ENCODE measurements around the gene KCNG2. TPM values are rescaled to one million over a fixed set of nuclear protein-coding genes. Genes with fewer than 3 reads are reported as not detected.

KCNG2 gene
- total and polyA plus RNA-seq, 9 of the 15 experiments (the other 6 are each of a cell fraction or from before 2014, with no cell fraction given) = not detected

- CTCF ChIA-PET (ENCODE audit: low intra/inter-chr PET ratio) = no interaction called here
- H3K9me1 ChIP-seq (ENCODE audit: control insufficient read depth, insufficient read depth, low read length) = no peaks in the 10 kb centered on the region
- no peak for DNase-seq (ENCODE audit: extremely low read depth in 1 of 4, low spot score in 3 of 4)
- H3K27ac ChIP-seq (ENCODE audit: extremely low read depth, low read depth, low read length) = no peak overlapping the region
- no peak overlapping the region for H3K4me2 ChIP-seq (ENCODE audit: insufficient read depth, low read length)
- peaks cover 0 to 5% of the 10 kb centered on the region in 2 experiments; a peak in 2 of 5 replicates for H3K4me1 ChIP-seq (replicated peaks in 1 of 2; ENCODE audit: control insufficient read depth in 2 of 2, insufficient read depth in 2 of 2, low read length in 2 of 2)
- POLR2A ChIA-PET = no interaction called here
- no peaks in the 10 kb centered on the region for H3K9me3 ChIP-seq (replicated peaks; ENCODE audit: control insufficient read depth, insufficient read depth, low read depth, low read length)
- no TSS peak for BruUV-seq (replicated peaks)
- no peaks in the 10 kb centered on the region for H3K79me2 ChIP-seq (ENCODE audit: control insufficient read depth, insufficient read depth, low read length)
- 9% methylated on average over 22 of the region's 43 CpGs for WGBS (ENCODE audit: insufficient coverage, low coverage, missing lambda C conversion rate)
- no peak for ATAC-seq
- no peaks in the 10 kb centered on the region for H4K20me1 ChIP-seq (replicated peaks; ENCODE audit: control insufficient read depth, insufficient read depth, low read length)
- H3K36me3 ChIP-seq (ENCODE audit: control insufficient read depth, insufficient read depth, low read length) = no peaks in the 10 kb centered on the region
- in situ Hi-C loops (cut with MboI) = no loop called here
- H2AFZ ChIP-seq (ENCODE audit: low read depth, low read length) = no peak overlapping the region
- H3K27me3 ChIP-seq (ENCODE audit: control insufficient read depth in 2 of 2, insufficient read depth in 2 of 2, low read length in 2 of 2) = peaks cover 20 to 86% of the 10 kb centered on the region in 2 experiments
- intact Hi-C loops (cut with micrococcal nuclease) = no loop called here
- no peak overlapping the region for H3K4me3 ChIP-seq
- no peak for FAIRE-seq
- no peak overlapping the region for H3K9ac ChIP-seq (ENCODE audit: insufficient read depth in 1 of 2, low read depth in 2 of 2, low read length in 2 of 2)
- no peak for TF ChIP-seq PRPF4 (IDR thresholded peaks at IDR 0.05; ENCODE audit: insufficient read depth, low read depth, low read length, poor library complexity, severe bottlenecking)
- no peak for TF ChIP-seq PHF8 (IDR thresholded peaks at IDR 0.05; ENCODE audit: borderline replicate concordance, low read length)
- TF ChIP-seq MAFK (IDR thresholded peaks at IDR 0.05; ENCODE audit: low read length) = no peak
- TF ChIP-seq CBFA2T2 (conservative IDR thresholded peaks at IDR 0.05) = no peak
- TF ChIP-seq SIN3B (IDR thresholded peaks at IDR 0.05; ENCODE audit: low read depth) = no peak
- TF ChIP-seq E2F8 (IDR thresholded peaks at IDR 0.05; ENCODE audit: low read depth, partially characterized antibody) = no peak
- no peak for TF ChIP-seq EP300 (IDR thresholded peaks at IDR 0.05; ENCODE audit: low read length)
- no peak for TF ChIP-seq HMGXB4 (CRISPR knock-in tag; IDR thresholded peaks at IDR 0.05)
- no peak for TF ChIP-seq ZNF253 (CRISPR knock-in tag; conservative IDR thresholded peaks at IDR 0.05)
- no peak for TF ChIP-seq ERF (CRISPR knock-in tag; IDR thresholded peaks at IDR 0.05)
- TF ChIP-seq, protein P1, sequence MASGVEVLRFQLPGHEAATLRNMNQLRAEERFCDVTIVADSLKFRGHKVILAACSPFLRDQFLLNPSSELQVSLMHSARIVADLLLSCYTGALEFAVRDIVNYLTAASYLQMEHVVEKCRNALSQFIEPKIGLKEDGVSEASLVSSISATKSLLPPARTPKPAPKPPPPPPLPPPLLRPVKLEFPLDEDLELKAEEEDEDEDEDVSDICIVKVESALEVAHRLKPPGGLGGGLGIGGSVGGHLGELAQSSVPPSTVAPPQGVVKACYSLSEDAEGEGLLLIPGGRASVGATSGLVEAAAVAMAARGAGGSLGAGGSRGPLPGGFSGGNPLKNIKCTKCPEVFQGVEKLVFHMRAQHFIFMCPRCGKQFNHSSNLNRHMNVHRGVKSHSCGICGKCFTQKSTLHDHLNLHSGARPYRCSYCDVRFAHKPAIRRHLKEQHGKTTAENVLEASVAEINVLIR (CRISPR knock-in tag; IDR thresholded peaks at IDR 0.05) = no peak
- TF ChIP-seq TARDBP (IDR thresholded peaks at IDR 0.05) = no peak
- TF ChIP-seq ZFP30 (CRISPR knock-in tag; IDR thresholded peaks at IDR 0.05; ENCODE audit: borderline replicate concordance) = no peak
- TF ChIP-seq YBX1 (IDR thresholded peaks at IDR 0.05) = no peak
- no peak for TF ChIP-seq SMC3 (conservative IDR thresholded peaks at IDR 0.05; ENCODE audit: insufficient read depth, low read depth, low read length)
- no peak for TF ChIP-seq FOXK2 (conservative IDR thresholded peaks at IDR 0.05 in 1 of 2, IDR thresholded peaks at IDR 0.05 in 1 of 2; ENCODE audit: low read depth in 2 of 2)
- TF ChIP-seq TAF9B (IDR thresholded peaks at IDR 0.05; ENCODE audit: partially characterized antibody) = no peak
- no peak for TF ChIP-seq TGIF2 (CRISPR knock-in tag; IDR thresholded peaks at IDR 0.05)
- no peak for TF ChIP-seq ZC3H8 (IDR thresholded peaks at IDR 0.05)
These were observed 15.0 kb upstream of the KCNG2 start for GRCh38 chr18:79782566-79783308.

All from K562 (cell line).